GM23248 (cell line): Measurements from ENCODE around the gene SGO1. TPM values are rescaled to one million over a fixed set of nuclear protein-coding genes. Genes with fewer than 3 reads are reported as not detected.

ENCODE experiments used
- DNase-seq: peaks from one replicate; pipeline ENCODE4 v3.0.0-alpha.2; 2015
- H2AFZ ChIP-seq: fragments of 200-600 bp; sonication (generic); 2 replicates; pipeline ENCODE4 v1.6.1; 2016; ENCODE audit warnings: antibody characterized with exemption
- H3F3A ChIP-seq: fragments of 200-600 bp; sonication (generic); 2 replicates; pipeline ENCODE4 v1.6.1; 2016; ENCODE audit warnings: mild to moderate bottlenecking, antibody characterized with exemption, mixed run types; ENCODE audit not compliant: insufficient read depth
- H3K27ac ChIP-seq: fragments of 200-600 bp; sonication (generic); 2 replicates; pipeline ENCODE4 v1.5.1; 2016; ENCODE audit warnings: mild to moderate bottlenecking
- H3K27me3 ChIP-seq: fragments of 200-600 bp; sonication (generic); replicated peaks from 2 replicates; pipeline ENCODE4 v1.6.1; 2016; ENCODE audit warnings: mild to moderate bottlenecking; ENCODE audit not compliant: insufficient read depth
- H3K36me3 ChIP-seq: fragments of 200-600 bp; sonication (generic); 2 replicates; pipeline ENCODE4 v1.6.1; 2016; ENCODE audit warnings: low read depth, mild to moderate bottlenecking
- H3K4me1 ChIP-seq: fragments of 200-600 bp; sonication (generic); 2 replicates; pipeline ENCODE4 v1.6.1; 2016; ENCODE audit warnings: mild to moderate bottlenecking; ENCODE audit not compliant: insufficient read depth
- H3K4me2 ChIP-seq: fragments of 200-600 bp; sonication (generic); one replicate; pipeline ENCODE4 v1.6.1; 2016; ENCODE audit warnings: mild to moderate bottlenecking; ENCODE audit not compliant: unreplicated experiment
- H3K4me3 ChIP-seq: fragments of 200-600 bp; sonication (generic); 2 replicates; pipeline ENCODE4 v1.5.1; 2016; ENCODE audit warnings: mild to moderate bottlenecking
- H3K79me2 ChIP-seq: fragments of 200-600 bp; sonication (generic); 2 replicates; pipeline ENCODE4 v1.6.1; 2016; ENCODE audit warnings: mild to moderate bottlenecking; ENCODE audit not compliant: insufficient read depth
- H3K9ac ChIP-seq: fragments of 200-600 bp; sonication (generic); 2 replicates; pipeline ENCODE4 v1.6.1; 2016; ENCODE audit warnings: mild to moderate bottlenecking
- H3K9me2 ChIP-seq: fragments of 200-600 bp; sonication (generic); 2 replicates; pipeline ENCODE4 v1.6.1; 2016; ENCODE audit warnings: mixed run types, mild to moderate bottlenecking, moderate library complexity; ENCODE audit not compliant: insufficient read depth
- H3K9me3 ChIP-seq: fragments of 200-600 bp; sonication (generic); one replicate; pipeline ENCODE4 v1.6.1; 2017; ENCODE audit warnings: low read depth
- H4K20me1 ChIP-seq: fragments of 200-600 bp; sonication (generic); 2 replicates; pipeline ENCODE4 v1.6.0; 2016; ENCODE audit not compliant: insufficient read depth
- EZH2 ChIP-seq: fragments of 200-600 bp; sonication (generic); IDR thresholded peaks from 2 replicates; pipeline ENCODE4 v1.6.1; 2018; ENCODE audit warnings: antibody characterized with exemption, mild to moderate bottlenecking; ENCODE audit not compliant: insufficient read depth, poor library complexity, severe bottlenecking
- EZH2phosphoT487 ChIP-seq: fragments of 200-600 bp; sonication (generic); IDR thresholded peaks from 2 replicates; pipeline ENCODE4 v1.6.1; 2018; ENCODE audit warnings: antibody characterized with exemption, moderate library complexity, mild to moderate bottlenecking, low read depth; ENCODE audit not compliant: insufficient read depth
- WGBS, 2 experiments: methylation state at CpG; one replicate each; pipeline ENCODE4 v1.1.6; 2015 to 2017; ENCODE audit warnings: low lambda C conversion rate in 2 of 2, low coverage in 1 of 2; ENCODE audit errors: missing lambda C conversion rate in 2 of 2; 5-methylcytosine and 5-hydroxymethylcytosine counted together
- in situ Hi-C: fragments of 300-500 bp; cut with MboI; formaldehyde crosslinking; loops from 2 replicates; pipeline ENCODE4 v1.15.0; 2020
- polyA plus RNA-seq: library from polyadenylated mRNA; unstranded; fragments of >200 nt; fragmentation: Nextera tagmentation; extraction: Ambion mirVana; gene quantifications from 2 replicates; pipeline ENCODE4 v1.2.1, GENCODE V29; 2016
- total RNA-seq: library from RNA; depleted of rRNA; stranded (reverse); fragments of >200 nt; shearing (Covaris generic); gene quantifications from 2 replicates; pipeline ENCODE4 v1.2.3, GENCODE V29; 2014

SGO1 gene
- total and polyA plus RNA-seq, 2 experiments from 2014 or later: 5.7 to 6.6 TPM

DNA sequence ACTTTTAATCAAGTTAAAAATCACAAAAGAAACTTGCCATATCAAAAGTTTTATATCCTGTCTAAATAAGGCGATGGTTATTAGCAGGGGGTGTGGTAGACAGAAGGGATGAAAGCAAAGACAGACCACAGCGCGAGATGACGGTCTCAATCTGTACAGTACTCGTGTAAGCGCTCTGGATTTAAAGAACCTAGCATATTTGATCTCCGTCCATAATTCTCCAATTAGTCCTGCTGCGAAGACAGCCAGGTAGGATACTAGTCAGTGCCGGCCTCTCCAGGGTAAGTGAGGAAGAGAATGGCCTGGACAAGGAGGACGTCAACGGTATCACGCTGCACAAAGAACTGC, 701 bp downstream of the SGO1 start:
- H2AFZ ChIP-seq: peak overlapping the region; percentile 99
- in situ Hi-C loops: no loop called here
- H3K9ac ChIP-seq: peak overlapping the region; percentile 99
- no peaks in the 10 kb centered on the region for H3K9me2 ChIP-seq
- H4K20me1 ChIP-seq: no peaks in the 10 kb centered on the region
- H3K27me3 ChIP-seq: no peaks in the 10 kb centered on the region
- peaks cover 15% of the 10 kb centered on the region; the same call in 1 of the 2 replicates for H3K79me2 ChIP-seq
- H3K9me3 ChIP-seq: no peaks in the 10 kb centered on the region
- WGBS, 2 experiments: 14 to 18% methylated on average over 12 of the region's 12 CpGs
- H3K36me3 ChIP-seq: no peaks in the 10 kb centered on the region
- H3K4me3 ChIP-seq: peak overlapping the region; percentile 98
- TF ChIP-seq EZH2 (no peak), EZH2phosphoT487 (no peak)
- H3F3A ChIP-seq: peaks cover 4% of the 10 kb centered on the region; the same call in 1 of the 2 replicates
- H3K4me2 ChIP-seq: peak overlapping the region; percentile 97
- peak; percentile 48 for DNase-seq
- no peak overlapping the region for H3K27ac ChIP-seq
- peaks cover 8% of the 10 kb centered on the region; the same call in 1 of the 2 replicates for H3K4me1 ChIP-seq

DNA sequence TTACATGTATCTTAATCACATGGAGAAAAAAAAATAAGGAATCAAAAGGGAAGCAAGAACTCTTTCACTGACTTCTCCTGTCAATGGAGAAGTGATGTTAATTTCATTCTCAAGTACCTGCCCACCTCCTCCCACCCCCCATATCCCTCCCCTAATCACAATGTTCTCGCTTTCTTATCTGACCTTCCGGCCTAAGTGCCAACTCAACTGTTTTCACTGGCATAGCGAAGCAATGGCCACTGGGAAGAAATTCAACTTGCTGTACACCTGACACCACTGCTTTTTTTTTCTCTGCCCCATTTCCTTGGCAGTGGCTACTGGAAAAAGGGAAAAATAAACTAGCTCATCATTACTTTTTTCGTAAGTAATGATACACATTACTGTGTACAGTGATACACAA, 3.8 kb downstream of the SGO1 start:
- no peak overlapping the region for H3K4me3 ChIP-seq
- no peaks in the 10 kb centered on the region for H3K27me3 ChIP-seq
- no peak for DNase-seq
- no peaks in the 10 kb centered on the region for H3K36me3 ChIP-seq
- no peaks in the 10 kb centered on the region for H3K9me2 ChIP-seq
- H3K27ac ChIP-seq: no peak overlapping the region
- H3K9ac ChIP-seq: no peak overlapping the region
- peaks cover 4% of the 10 kb centered on the region; the same call in 1 of the 2 replicates for H3K4me1 ChIP-seq
- peaks cover 4% of the 10 kb centered on the region; the same call in 1 of the 2 replicates for H3F3A ChIP-seq
- no peak for TF ChIP-seq EZH2
- no peak for TF ChIP-seq EZH2phosphoT487
- 98 to 99% methylated on average over 4 of the region's 4 CpGs for WGBS, 2 experiments
- peaks cover 15% of the 10 kb centered on the region; the same call in 1 of the 2 replicates for H3K79me2 ChIP-seq
- no peak overlapping the region for H3K4me2 ChIP-seq
- H4K20me1 ChIP-seq: no peaks in the 10 kb centered on the region
- H3K9me3 ChIP-seq: no peaks in the 10 kb centered on the region
- in situ Hi-C loops: no loop called here
- H2AFZ ChIP-seq: no peak overlapping the region

DNA sequence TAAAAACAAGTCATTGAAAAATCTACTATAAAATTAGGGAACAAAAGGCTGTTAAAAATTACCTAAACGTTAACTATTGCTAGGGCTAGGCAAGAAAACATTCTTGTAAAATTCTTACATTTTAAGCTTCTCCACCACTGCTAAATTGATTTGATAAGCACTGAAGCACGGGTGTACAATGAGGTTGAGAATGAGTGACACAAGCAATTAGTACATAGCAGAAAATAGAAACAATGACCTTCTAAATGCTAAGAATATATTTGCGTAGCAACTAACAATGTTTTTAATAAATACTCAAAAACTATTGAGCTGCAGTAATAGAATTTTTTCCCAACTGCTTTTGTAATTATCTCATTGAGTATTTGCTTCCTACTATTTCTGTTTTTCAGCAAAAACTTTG, 4.7 kb downstream of the SGO1 start:
- Histone ChIP-seq H3K9ac (no peak overlapping the region), H3F3A (peaks cover under 1% of the 10 kb centered on the region; the same call in 1 of the 2 replicates), H3K9me2 (no peaks in the 10 kb centered on the region), H3K36me3 (no peaks in the 10 kb centered on the region), H2AFZ (no peak overlapping the region), H3K9me3 (no peaks in the 10 kb centered on the region), H3K79me2 (peaks cover 15% of the 10 kb centered on the region; the same call in 1 of the 2 replicates), H3K4me2 (no peak overlapping the region), H3K27me3 (no peaks in the 10 kb centered on the region), H3K4me3 (no peak overlapping the region), H3K27ac (no peak overlapping the region), H3K4me1 (no peaks in the 10 kb centered on the region), H4K20me1 (no peaks in the 10 kb centered on the region)
- no peak for DNase-seq
- WGBS, 2 experiments: 95 to 98% methylated on average over 3 of the region's 3 CpGs
- TF ChIP-seq EZH2 (no peak), EZH2phosphoT487 (no peak)
- in situ Hi-C loops: no loop called here

DNA sequence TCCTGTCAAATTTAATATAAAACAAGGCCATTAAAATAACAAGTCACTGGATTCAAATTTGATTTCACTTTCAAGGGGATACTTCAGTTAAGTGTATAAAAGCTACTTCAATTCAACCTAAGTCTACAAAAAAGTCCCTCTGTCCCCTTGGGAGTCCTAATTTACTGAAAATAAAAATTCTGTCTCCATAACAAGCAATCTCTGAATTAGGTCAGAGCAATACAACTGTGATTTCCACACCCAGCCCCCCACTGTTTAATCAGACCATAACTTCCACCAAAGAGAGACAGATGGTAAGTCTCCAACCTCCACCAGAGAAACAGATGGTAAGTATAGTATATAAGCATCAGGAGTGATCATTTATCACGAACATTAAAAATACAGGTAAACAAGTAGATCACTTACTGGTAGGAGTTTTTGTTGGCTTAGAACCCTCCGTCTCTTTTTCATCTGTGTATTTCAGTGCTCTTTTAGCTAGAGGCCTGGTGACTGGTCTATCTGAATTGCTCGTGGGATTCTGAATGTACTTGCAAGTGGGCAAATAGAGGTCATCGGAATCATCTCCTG, 12.1 kb downstream of the SGO1 start:
- Histone ChIP-seq H3K79me2 (no peaks in the 10 kb centered on the region), H4K20me1 (no peaks in the 10 kb centered on the region), H3K27me3 (no peaks in the 10 kb centered on the region), H3K4me3 (no peak overlapping the region), H3K9me3 (no peaks in the 10 kb centered on the region), H3K4me1 (no peaks in the 10 kb centered on the region), H3K9ac (no peak overlapping the region), H3K9me2 (no peaks in the 10 kb centered on the region), H3K36me3 (no peaks in the 10 kb centered on the region), H2AFZ (peak overlapping the region; percentile 28; the same call in 1 of the 2 replicates), H3K27ac (no peak overlapping the region), H3K4me2 (no peak overlapping the region), H3F3A (no peaks in the 10 kb centered on the region)
- WGBS, 2 experiments: 95 to 100% methylated on average over 4 of the region's 4 CpGs
- no peak for DNase-seq
- in situ Hi-C loops: no loop called here
- TF ChIP-seq EZH2phosphoT487 (no peak), EZH2 (no peak)

DNA sequence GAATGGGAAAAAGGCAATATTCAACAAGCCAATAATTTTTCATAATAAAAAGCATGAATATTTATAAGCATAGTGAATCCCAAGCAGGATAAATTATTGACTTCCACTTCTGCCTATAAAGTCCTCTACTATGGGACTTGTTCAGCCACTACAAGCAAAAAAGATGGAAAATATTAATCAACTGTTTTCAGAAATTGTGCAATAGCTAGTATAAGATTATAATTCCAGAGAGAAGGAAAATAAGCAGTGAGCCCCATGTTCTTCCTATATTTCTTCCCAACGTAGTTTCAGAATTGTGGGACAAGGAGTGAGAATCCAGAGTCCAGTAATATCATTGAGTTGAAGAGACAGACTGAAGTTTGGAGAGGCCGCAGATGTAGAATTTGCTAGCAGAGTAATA, 24.3 kb downstream of the SGO1 start:
- WGBS, 2 experiments: 74 to 85% methylated on average over 2 of the region's 2 CpGs
- in situ Hi-C loops: no loop called here

More for the DNA sequence above, 24.3 kb downstream of the SGO1 start:
- Histone ChIP-seq H3K4me2 (no peak overlapping the region), H2AFZ (no peak overlapping the region), H3K9me2 (no peaks in the 10 kb centered on the region), H3K9me3 (no peaks in the 10 kb centered on the region), H3K27ac (no peak overlapping the region), H3K36me3 (no peaks in the 10 kb centered on the region), H3K9ac (no peak overlapping the region), H3K79me2 (no peaks in the 10 kb centered on the region), H3F3A (no peaks in the 10 kb centered on the region), H3K4me1 (no peaks in the 10 kb centered on the region), H4K20me1 (no peaks in the 10 kb centered on the region), H3K4me3 (no peak overlapping the region), H3K27me3 (no peaks in the 10 kb centered on the region)
- TF ChIP-seq EZH2phosphoT487 (no peak), EZH2 (no peak)
- DNase-seq: no peak
